ENCODE results near the gene CDKAL1.

The CDKAL1 gene

DNA sequence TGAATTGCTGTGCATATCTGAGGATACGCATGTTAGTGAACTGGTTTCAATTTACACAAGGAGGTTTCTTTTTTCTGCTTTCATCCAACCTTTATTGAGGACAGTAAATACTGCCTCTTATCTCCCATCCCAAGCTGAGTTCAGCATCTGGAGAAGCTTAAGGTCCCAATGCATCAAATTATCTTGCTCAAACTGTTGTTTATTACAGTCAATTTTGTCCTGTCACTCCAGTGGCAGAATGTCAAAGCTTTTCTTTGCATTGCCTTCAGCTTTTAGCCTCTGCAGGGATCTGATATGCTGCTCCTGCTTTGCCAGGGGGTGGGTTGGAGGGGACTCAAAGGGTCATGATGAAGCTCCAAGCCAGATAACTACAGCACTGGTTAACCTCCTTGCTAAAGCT is 623.9 kb downstream of the CDKAL1 start:
- no peak overlapping the region for H3K4me3 ChIP-seq (ENCODE audit: low read length)
- TF ChIP-seq, protein P1, sequence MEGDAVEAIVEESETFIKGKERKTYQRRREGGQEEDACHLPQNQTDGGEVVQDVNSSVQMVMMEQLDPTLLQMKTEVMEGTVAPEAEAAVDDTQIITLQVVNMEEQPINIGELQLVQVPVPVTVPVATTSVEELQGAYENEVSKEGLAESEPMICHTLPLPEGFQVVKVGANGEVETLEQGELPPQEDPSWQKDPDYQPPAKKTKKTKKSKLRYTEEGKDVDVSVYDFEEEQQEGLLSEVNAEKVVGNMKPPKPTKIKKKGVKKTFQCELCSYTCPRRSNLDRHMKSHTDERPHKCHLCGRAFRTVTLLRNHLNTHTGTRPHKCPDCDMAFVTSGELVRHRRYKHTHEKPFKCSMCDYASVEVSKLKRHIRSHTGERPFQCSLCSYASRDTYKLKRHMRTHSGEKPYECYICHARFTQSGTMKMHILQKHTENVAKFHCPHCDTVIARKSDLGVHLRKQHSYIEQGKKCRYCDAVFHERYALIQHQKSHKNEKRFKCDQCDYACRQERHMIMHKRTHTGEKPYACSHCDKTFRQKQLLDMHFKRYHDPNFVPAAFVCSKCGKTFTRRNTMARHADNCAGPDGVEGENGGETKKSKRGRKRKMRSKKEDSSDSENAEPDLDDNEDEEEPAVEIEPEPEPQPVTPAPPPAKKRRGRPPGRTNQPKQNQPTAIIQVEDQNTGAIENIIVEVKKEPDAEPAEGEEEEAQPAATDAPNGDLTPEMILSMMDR (conservative IDR thresholded peaks at IDR 0.05; ENCODE audit: low read depth, low read length), result no peak
- no peak for DNase-seq (ENCODE audit: low read depth)

DNA sequence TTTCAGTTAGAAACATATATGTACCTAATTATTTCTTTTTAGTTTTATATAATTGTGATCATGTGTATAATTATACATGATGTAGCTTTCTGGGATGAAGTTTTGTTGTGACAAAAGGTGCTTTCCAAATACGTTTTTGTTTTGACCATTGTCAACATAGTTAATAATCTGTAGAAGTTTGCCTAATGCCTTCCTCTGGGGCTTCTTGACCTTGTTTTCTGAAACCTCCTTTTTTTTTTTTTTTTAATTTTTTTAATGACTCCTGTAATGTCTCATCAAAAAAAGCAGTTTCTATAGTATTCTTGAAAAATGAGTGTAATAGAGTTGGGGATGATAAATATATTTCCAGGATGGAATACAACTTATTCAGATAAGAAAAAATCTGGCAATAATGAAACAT is 624.6 kb downstream of the CDKAL1 start:
- TF ChIP-seq, protein P1 (conservative IDR thresholded peaks at IDR 0.05; ENCODE audit: low read depth, low read length), result no peak
- no peak overlapping the region for H3K4me3 ChIP-seq (ENCODE audit: low read length)
- DNase-seq (ENCODE audit: low read depth), result no peak

GRCh38 chr6:21159465-21159864 is 625.2 kb downstream of the CDKAL1 start:
- H3K4me3 ChIP-seq (ENCODE audit: low read length), result no peak overlapping the region
- no peak for DNase-seq (ENCODE audit: low read depth)

GRCh38 chr6:21161707-21162106 is 627.5 kb downstream of the CDKAL1 start:
- no peak for DNase-seq (ENCODE audit: low read depth)
- TF ChIP-seq, protein P1 (conservative IDR thresholded peaks at IDR 0.05; ENCODE audit: low read depth, low read length), result no peak
- H3K4me3 ChIP-seq (ENCODE audit: low read length), result no peak overlapping the region

More at GRCh38 chr6:21159465-21159864, 625.2 kb downstream of the CDKAL1 start:
- TF ChIP-seq, protein P1 (conservative IDR thresholded peaks at IDR 0.05; ENCODE audit: low read depth, low read length), result no peak

DNA sequence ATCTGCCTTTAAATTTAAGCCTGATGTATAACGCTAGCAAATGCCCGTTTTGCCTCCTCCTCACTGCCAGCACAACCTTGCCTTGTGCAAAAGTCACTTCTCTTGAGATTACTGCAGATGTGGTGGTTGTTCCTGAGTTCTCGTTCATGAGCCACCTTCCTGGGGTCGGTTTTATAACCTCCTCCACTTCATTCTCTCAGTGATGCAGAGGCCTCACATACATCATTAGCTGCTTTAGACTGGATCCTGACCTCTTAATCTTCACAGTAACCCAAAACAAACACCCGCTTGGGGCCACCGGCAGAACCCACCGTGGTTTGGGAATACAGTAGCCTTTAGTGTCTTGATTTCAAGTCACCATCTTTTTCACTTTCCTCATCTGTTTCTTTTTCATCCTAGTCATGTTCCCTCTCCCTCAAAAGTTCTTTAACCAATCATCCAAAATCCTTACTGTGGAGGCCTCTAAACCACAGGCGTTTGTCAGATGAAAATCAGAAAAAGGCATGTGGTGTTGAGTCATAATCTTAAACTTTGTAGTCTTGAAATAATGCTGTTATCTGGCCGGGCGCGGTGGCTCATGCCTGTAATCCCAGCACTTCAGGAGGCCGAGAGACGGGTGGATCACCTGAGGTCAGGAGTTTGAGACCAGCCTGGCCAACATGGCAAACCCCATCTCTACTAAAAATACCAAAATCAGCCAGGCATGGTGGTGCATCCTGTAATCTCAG is 629.0 kb downstream of the CDKAL1 start:
- TF ChIP-seq, protein P1 (conservative IDR thresholded peaks at IDR 0.05; ENCODE audit: low read depth, low read length), result no peak
- H3K4me3 ChIP-seq (ENCODE audit: low read length), result no peak overlapping the region
- DNase-seq (ENCODE audit: low read depth), result peak; percentile 85

DNA sequence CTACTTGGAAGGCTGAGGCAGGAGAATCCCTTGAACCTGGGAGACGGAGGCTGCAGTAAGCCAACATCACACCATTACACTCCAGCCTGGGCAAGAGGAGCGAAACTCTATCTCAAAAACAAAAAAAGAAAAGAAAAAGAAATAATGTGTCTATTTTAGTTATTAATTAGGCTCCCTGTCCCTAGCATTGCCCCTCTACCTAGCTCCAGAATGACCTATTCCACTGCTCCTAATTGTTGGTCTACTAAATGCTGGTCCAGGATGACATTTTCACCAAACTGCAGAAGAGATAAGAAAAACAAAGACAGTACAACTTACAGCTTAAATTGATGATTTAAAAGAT is 629.6 kb downstream of the CDKAL1 start:
- no peak overlapping the region for H3K4me3 ChIP-seq (ENCODE audit: low read length)
- TF ChIP-seq, protein P1 (conservative IDR thresholded peaks at IDR 0.05; ENCODE audit: low read depth, low read length), result no peak
- no peak for DNase-seq (ENCODE audit: low read depth)

- no peak overlapping the region for H3K4me3 ChIP-seq (ENCODE audit: low read length)
- no peak for DNase-seq (ENCODE audit: low read depth)
- TF ChIP-seq, protein P1 (conservative IDR thresholded peaks at IDR 0.05; ENCODE audit: low read depth, low read length), result no peak
Measured at GRCh38 chr6:21164768-21165326, 630.6 kb downstream of the CDKAL1 start.
